Measurements from ENCODE around the gene CDK9. TPM values are rescaled to one million over a fixed set of nuclear protein-coding genes. Genes with fewer than 3 reads are reported as not detected.

Gene CDK9
- total RNA-seq, 1 experiment from 2014 or later, result 37.3 TPM

- intact Hi-C loops (cut with micrococcal nuclease), result no loop called here
- ATAC-seq, result no peak
- Histone ChIP-seq H3F3A (ENCODE audit: low read length, unreplicated experiment) (no peaks in the 10 kb centered on the region), H4K20me1 (ENCODE audit: low read length) (no peaks in the 10 kb centered on the region), H3K4me3 (ENCODE audit: low read length) (no peak overlapping the region), H2AFZ (ENCODE audit: low read length) (no peak overlapping the region), H3K4me2 (ENCODE audit: low read length) (no peak overlapping the region), H3K27ac (ENCODE audit: low read length) (no peak overlapping the region), H3K9ac (ENCODE audit: low read length) (no peak overlapping the region), H3K27me3 (ENCODE audit: low read length) (no peaks in the 10 kb centered on the region), H3K36me3 (ENCODE audit: low read depth, low read length) (peaks cover 12% of the 10 kb centered on the region), H3K9me3 (ENCODE audit: low read length) (no peaks in the 10 kb centered on the region), H3K79me2 (ENCODE audit: low read length) (no peaks in the 10 kb centered on the region), H3K4me1 (ENCODE audit: insufficient read depth, low read length) (no peaks in the 10 kb centered on the region), H3K9me2 (replicated peaks; ENCODE audit: low read length) (no peaks in the 10 kb centered on the region)
- no peak for DNase-seq
- CTCF ChIA-PET, result no interaction called here
- no TSS peak for BruUV-seq (replicated peaks)
- TF ChIP-seq EZH2phosphoT487 (IDR thresholded peaks at IDR 0.05; ENCODE audit: borderline replicate concordance, low read length) (no peak), EZH2 (IDR thresholded peaks at IDR 0.05; ENCODE audit: low read length, unreplicated experiment) (no peak), CTCF (conservative IDR thresholded peaks at IDR 0.05; ENCODE audit: low read depth, low read length) (no peak)
- POLR2A ChIA-PET (ENCODE audit: unreplicated experiment), result no interaction called here
These were observed 26.2 kb downstream of the CDK9 start for GRCh38 chr9:127812011-127812410.

GRCh38 chr9:127812936-127813675 is 27.3 kb downstream of the CDK9 start:
- H3K9ac ChIP-seq (ENCODE audit: low read length), result no peak overlapping the region
- H3F3A ChIP-seq (ENCODE audit: low read length, unreplicated experiment), result no peaks in the 10 kb centered on the region
- TF ChIP-seq CTCF (conservative IDR thresholded peaks at IDR 0.05; ENCODE audit: low read depth, low read length) (no peak), EZH2phosphoT487 (IDR thresholded peaks at IDR 0.05; ENCODE audit: borderline replicate concordance, low read length) (no peak), EZH2 (IDR thresholded peaks at IDR 0.05; ENCODE audit: low read length, unreplicated experiment) (no peak)
- ATAC-seq, result no peak
- no peak overlapping the region for H3K4me2 ChIP-seq (ENCODE audit: low read length)
- H2AFZ ChIP-seq (ENCODE audit: low read length), result no peak overlapping the region
- no peaks in the 10 kb centered on the region for H4K20me1 ChIP-seq (ENCODE audit: low read length)
- H3K4me1 ChIP-seq (ENCODE audit: insufficient read depth, low read length), result no peaks in the 10 kb centered on the region
- no peak overlapping the region for H3K4me3 ChIP-seq (ENCODE audit: low read length)
- H3K36me3 ChIP-seq (ENCODE audit: low read depth, low read length), result peaks cover 10% of the 10 kb centered on the region; the same call in 1 of the 2 replicates
- BruUV-seq (replicated peaks), result no TSS peak
- no peaks in the 10 kb centered on the region for H3K79me2 ChIP-seq (ENCODE audit: low read length)
- H3K9me3 ChIP-seq (ENCODE audit: low read length), result no peaks in the 10 kb centered on the region
- POLR2A ChIA-PET (ENCODE audit: unreplicated experiment), result no interaction called here
- intact Hi-C loops (cut with micrococcal nuclease), result no loop called here
- H3K9me2 ChIP-seq (replicated peaks; ENCODE audit: low read length), result no peaks in the 10 kb centered on the region
- CTCF ChIA-PET, result no interaction called here
- DNase-seq, result no peak
- H3K27ac ChIP-seq (ENCODE audit: low read length), result no peak overlapping the region
- H3K27me3 ChIP-seq (ENCODE audit: low read length), result no peaks in the 10 kb centered on the region

- CTCF ChIA-PET, result no interaction called here
- Histone ChIP-seq H3K9me3 (ENCODE audit: low read length) (no peaks in the 10 kb centered on the region), H3K27ac (ENCODE audit: low read length) (no peak overlapping the region), H3K4me3 (ENCODE audit: low read length) (no peak overlapping the region), H3K4me2 (ENCODE audit: low read length) (no peak overlapping the region), H4K20me1 (ENCODE audit: low read length) (no peaks in the 10 kb centered on the region), H3K9ac (ENCODE audit: low read length) (no peak overlapping the region), H3F3A (ENCODE audit: low read length, unreplicated experiment) (no peaks in the 10 kb centered on the region), H3K36me3 (ENCODE audit: low read depth, low read length) (peaks cover 10% of the 10 kb centered on the region; the same call in 1 of the 2 replicates), H3K4me1 (ENCODE audit: insufficient read depth, low read length) (no peaks in the 10 kb centered on the region), H3K9me2 (replicated peaks; ENCODE audit: low read length) (no peaks in the 10 kb centered on the region), H3K79me2 (ENCODE audit: low read length) (no peaks in the 10 kb centered on the region), H3K27me3 (ENCODE audit: low read length) (no peaks in the 10 kb centered on the region), H2AFZ (ENCODE audit: low read length) (no peak overlapping the region)
- intact Hi-C loops (cut with micrococcal nuclease), result no loop called here
- BruUV-seq (replicated peaks), result no TSS peak
- ATAC-seq (no peak), DNase-seq (no peak)
- POLR2A ChIA-PET (ENCODE audit: unreplicated experiment), result no interaction called here
- TF ChIP-seq EZH2phosphoT487 (IDR thresholded peaks at IDR 0.05; ENCODE audit: borderline replicate concordance, low read length) (no peak), CTCF (conservative IDR thresholded peaks at IDR 0.05; ENCODE audit: low read depth, low read length) (no peak), EZH2 (IDR thresholded peaks at IDR 0.05; ENCODE audit: low read length, unreplicated experiment) (no peak)
These were observed 27.9 kb downstream of the CDK9 start for GRCh38 chr9:127813686-127814226.

All from PC-3 (cell line).